D721Med (cell line): ENCODE data around the gene MICAL3.

ENCODE experiments used
- DNase-seq: peaks from one replicate; pipeline ENCODE4 v3.0.0; 2011; ENCODE audit warnings: low spot score; ENCODE audit not compliant: insufficient read length
- FAIRE-seq: peaks from 2 replicates; lab custom pipeline; 2011; peaks lifted over from hg19 to GRCh38; lab: Jason Lieb, UNC
- TF ChIP-seq, protein P1 (sequence below): IDR thresholded peaks from 2 replicates; pipeline ENCODE4 v1.5.1; 2012; ENCODE audit warnings: mild to moderate bottlenecking, control low read depth; ENCODE audit not compliant: insufficient read depth; ENCODE audit errors: missing control alignments

The MICAL3 gene

DNA sequence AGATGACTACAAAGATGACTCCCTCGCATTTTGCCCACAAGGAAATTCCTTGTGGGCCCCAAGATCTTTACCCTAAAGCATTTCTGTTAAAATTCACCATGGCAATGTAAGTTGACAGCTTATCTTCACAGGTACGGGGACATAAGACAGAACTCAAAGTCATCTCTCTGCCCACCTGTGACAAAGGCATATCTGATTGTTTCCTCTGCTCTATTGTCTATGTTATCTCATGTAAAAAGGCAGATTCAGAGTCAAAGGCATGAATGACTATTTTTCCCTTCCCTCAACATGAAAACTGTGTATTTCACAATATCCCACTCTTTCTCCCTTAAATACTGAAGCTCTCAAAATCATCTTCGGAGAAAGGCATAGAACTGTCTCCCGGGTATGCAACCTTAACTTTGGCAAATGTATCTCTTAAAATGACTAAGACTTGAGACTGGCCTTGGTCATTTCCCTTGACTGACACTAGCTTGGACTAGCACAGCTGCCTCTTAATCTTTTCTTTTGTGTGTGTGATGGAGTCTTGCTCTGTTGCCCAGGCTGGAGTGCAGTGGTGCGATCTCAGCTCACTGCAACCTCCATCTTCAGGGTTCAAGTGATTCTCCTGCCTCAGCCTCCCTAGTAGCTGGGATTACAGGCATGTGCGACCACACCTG, 103.2 kb downstream of the MICAL3 start:
- FAIRE-seq (no peak), DNase-seq (no peak)
- TF ChIP-seq, protein P1, sequence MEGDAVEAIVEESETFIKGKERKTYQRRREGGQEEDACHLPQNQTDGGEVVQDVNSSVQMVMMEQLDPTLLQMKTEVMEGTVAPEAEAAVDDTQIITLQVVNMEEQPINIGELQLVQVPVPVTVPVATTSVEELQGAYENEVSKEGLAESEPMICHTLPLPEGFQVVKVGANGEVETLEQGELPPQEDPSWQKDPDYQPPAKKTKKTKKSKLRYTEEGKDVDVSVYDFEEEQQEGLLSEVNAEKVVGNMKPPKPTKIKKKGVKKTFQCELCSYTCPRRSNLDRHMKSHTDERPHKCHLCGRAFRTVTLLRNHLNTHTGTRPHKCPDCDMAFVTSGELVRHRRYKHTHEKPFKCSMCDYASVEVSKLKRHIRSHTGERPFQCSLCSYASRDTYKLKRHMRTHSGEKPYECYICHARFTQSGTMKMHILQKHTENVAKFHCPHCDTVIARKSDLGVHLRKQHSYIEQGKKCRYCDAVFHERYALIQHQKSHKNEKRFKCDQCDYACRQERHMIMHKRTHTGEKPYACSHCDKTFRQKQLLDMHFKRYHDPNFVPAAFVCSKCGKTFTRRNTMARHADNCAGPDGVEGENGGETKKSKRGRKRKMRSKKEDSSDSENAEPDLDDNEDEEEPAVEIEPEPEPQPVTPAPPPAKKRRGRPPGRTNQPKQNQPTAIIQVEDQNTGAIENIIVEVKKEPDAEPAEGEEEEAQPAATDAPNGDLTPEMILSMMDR, result no peak

DNA sequence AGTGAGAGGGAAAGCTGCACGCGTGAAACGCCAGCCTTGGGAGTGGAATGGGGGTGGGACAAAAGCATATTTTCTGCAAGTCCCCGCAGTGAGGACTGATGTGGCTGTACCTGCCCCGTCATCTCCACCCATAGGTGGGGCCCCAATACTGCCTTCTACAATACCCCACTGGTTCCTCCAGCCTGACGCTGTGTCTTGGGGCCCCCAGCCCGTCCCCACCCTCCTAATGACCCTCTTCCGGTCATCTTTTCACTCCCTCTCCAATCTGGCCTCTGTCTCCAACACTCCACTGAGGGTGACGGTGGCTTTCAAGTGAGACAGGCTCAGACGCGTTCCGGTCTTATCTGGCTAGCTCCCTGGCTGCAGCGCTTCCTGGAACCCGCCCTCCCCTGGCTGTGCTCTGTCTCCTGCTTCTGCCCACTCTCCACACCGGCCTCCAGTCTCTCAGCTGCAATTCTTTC, 104.2 kb downstream of the MICAL3 start:
- FAIRE-seq (no peak), DNase-seq (no peak)
- TF ChIP-seq, protein P1, result no peak

DNA sequence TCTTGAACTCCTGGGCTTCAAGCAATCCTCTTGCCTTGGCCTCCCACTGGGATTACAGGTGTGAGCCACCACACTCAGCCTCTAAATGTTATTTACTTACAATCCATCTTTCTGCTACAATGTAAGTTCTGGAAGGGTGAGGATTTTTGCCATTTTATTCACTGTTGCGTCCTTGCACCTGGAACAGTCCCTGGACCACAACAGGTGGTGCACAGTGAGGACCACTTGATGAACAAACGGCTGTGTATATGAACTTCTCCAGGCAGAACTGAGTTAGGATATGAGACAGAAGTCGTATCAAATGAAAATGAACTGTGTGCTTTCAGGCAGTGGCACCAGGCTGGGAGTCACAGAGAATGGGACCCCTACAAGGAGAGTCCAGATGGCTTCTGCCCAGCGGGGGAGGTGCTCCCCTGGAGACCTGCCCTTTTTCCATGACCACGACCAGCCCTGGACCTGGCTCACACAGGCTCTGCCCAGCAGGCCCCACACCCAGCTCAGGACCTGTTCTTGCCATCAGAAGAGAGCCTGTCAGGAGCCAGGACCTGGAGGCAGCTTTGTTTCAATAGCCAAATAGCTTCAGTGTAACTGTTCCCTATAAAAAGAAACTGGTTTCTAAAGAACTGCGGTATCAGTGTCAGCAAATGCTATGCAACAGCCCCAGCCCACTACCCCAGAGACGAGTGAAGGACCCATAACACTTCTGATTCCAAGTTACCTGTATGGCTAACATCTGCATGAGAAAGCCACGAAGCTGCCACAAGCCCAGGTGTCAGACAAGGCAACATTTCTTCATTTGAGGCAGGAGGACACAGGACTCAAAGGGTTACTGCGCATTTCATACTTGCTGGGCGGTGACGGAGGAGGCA, 104.9 kb downstream of the MICAL3 start:
- TF ChIP-seq, protein P1, result no peak
- no peak for FAIRE-seq
- no peak for DNase-seq

DNA sequence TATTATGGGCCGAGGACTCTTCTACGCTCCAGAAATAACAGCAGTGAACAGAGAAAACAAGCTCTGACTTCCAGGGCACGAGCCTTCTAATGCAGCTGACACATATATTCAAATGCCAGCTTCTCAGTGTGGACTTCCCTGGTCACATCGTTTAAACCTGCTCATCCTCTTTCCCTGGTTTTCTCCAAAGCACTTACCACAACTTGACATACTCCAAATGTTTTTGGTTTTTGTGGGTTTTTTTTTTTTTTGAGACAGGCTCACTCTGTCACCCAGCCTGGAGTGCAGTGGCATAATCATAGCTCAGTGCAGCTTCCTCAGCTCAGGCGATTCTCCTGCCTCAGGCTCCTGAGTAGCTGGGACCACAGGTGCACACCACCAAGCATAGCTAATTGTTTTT, 105.5 kb downstream of the MICAL3 start:
- no peak for FAIRE-seq
- no peak for DNase-seq
- TF ChIP-seq, protein P1, result no peak

DNA sequence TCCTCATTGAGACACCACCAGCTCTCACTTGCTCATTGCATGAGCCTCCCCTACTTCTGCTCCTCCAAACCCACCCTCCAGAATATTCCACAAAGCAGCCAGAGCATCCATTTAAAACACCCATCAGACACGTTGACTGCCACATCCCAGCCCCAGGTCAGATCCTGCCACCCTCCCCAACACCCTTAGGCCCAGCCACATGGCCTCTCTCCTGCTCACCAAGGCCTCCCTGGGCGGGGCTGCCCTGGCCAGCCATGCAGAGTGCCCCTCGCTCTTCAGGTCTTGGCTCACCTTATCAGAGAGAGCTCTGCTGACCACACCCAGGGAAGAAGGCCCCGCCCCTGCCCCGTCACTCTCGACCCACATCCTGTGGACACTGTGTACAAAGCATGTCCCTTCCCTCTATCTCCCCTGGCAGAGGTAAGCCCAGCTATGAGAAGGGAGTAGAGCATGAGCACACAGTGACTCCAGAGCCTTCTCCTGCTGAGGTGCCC, 106.8 kb downstream of the MICAL3 start:
- FAIRE-seq, result no peak

DNA sequence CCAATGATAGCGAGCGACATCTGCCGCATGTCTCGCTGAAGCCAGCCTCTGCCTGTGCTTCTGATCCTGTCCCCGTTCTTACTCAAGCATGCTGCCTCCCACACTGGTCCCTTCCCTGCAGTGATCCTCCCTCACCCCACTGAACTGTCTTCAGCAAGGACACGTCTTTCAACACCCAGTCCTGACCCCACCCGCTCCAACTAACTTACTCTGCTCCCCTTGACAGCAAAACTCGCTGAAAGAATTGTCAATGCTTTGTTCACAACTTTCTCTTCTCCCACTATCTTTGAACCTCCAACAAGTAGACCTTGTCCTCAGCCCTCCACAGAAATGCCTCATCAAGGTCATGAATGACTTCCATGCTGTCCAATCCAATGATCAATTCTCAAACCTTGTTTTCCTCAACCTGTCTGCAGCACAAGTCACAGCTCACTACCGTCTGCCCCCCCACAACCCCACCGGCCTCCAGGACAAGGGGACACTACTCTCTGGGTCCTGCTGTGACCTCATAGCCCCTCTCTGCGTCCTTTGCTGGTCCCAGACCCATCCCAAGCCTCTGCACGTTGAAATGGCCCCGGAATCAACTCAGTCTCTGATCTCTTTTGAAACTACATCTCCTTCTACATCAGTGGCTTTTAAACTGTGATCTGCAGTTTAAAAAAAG, 108.0 kb downstream of the MICAL3 start:
- FAIRE-seq, result no peak
- DNase-seq, result no peak
- TF ChIP-seq, protein P1, result no peak

More for the DNA sequence above, 106.8 kb downstream of the MICAL3 start:
- DNase-seq, result no peak
- TF ChIP-seq, protein P1, result no peak
